Progenitor cell of endocrine pancreas (in vitro differentiated cells): Measurements from ENCODE around the gene NME3. TPM values are rescaled to one million over a fixed set of nuclear protein-coding genes. Genes with fewer than 3 reads are reported as not detected.
"Not testable (repeated sequence)": the region's sequence is repeated elsewhere in the genome, so short reads cannot be mapped to it uniquely, and the experiment has no call there.

Source experiments
- DNase-seq: peaks from one replicate; pipeline ENCODE4 v3.0.0; 2021; ENCODE audit warnings: low spot score; ENCODE audit not compliant: unreplicated experiment
- H3K27ac Mint-ChIP-seq: 2 replicates; pipeline ENCODE4 v1.8.0; 2021; ENCODE audit warnings: mild to moderate bottlenecking, moderate library complexity, mixed read lengths
- H3K27me3 Mint-ChIP-seq: 2 replicates; pipeline ENCODE4 v1.8.0; 2021; ENCODE audit warnings: mixed read lengths
- H3K36me3 Mint-ChIP-seq: 2 replicates; pipeline ENCODE4 v1.8.0; 2022; ENCODE audit warnings: mixed read lengths; ENCODE audit not compliant: insufficient read depth
- H3K4me1 Mint-ChIP-seq: 2 replicates; pipeline ENCODE4 v1.8.0; 2021; ENCODE audit warnings: low read depth, mixed read lengths
- H3K4me3 Mint-ChIP-seq: 2 replicates; pipeline ENCODE4 v1.8.0; 2021; ENCODE audit warnings: low read depth, mild to moderate bottlenecking, moderate library complexity, mixed read lengths
- H3K9me3 Mint-ChIP-seq: 2 replicates; pipeline ENCODE4 v1.8.0; 2021; ENCODE audit warnings: low read depth, mixed read lengths
- total RNA-seq: library from RNA; stranded (reverse); gene quantifications from 2 replicates; pipeline ENCODE4 v1.2.1, GENCODE V29; 2021
- TF ChIP-seq, protein P1 (sequence below): fragments of 200-600 bp; sonication (generic); IDR thresholded peaks from one replicate; pipeline ENCODE4 v1.5.0; 2021; ENCODE audit warnings: antibody characterized with exemption, mild to moderate bottlenecking; ENCODE audit not compliant: unreplicated experiment

NME3 gene
- total RNA-seq, 1 donor from 2014 or later: 34.4 TPM

DNA sequence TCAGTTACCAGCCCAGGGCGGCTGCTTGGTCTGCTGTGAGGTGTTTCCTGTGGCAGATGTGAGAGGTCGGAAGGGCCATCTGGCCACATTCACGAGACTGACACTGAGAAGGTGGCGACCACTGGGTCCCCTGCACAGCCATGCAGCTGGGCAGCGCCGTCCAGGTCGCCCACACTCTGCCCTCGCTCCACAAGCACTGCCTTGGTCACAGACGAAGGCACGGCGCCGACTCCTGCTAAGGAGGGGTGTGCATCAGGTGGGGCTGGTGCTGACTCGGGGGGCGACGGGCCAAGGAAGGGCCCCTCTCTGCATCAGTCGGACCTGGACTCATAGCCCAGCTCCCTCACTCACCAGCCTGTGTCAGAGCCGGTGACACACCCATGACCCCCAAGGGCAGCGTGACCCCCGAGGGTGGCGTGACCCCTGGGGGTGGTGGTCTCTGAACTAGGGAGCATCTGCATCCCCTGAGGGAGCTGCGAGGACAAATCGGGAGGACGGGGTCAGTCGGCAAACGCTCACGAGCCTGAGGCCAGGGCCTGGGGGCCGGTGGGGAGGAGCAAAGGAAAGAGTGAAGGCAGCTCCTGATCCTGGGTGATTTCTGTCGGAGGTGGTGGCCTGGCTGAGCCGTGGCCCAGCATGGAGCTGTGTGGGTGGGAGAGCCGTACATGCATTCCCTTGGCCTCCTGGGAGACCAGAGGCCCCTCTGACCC, 30.4 kb downstream of the NME3 start:
- no peaks in the 10 kb centered on the region for H3K36me3 Mint-ChIP-seq
- H3K27ac Mint-ChIP-seq: no peak overlapping the region
- TF ChIP-seq, protein P1, sequence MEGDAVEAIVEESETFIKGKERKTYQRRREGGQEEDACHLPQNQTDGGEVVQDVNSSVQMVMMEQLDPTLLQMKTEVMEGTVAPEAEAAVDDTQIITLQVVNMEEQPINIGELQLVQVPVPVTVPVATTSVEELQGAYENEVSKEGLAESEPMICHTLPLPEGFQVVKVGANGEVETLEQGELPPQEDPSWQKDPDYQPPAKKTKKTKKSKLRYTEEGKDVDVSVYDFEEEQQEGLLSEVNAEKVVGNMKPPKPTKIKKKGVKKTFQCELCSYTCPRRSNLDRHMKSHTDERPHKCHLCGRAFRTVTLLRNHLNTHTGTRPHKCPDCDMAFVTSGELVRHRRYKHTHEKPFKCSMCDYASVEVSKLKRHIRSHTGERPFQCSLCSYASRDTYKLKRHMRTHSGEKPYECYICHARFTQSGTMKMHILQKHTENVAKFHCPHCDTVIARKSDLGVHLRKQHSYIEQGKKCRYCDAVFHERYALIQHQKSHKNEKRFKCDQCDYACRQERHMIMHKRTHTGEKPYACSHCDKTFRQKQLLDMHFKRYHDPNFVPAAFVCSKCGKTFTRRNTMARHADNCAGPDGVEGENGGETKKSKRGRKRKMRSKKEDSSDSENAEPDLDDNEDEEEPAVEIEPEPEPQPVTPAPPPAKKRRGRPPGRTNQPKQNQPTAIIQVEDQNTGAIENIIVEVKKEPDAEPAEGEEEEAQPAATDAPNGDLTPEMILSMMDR: no peak
- no peaks in the 10 kb centered on the region for H3K9me3 Mint-ChIP-seq
- no peak for DNase-seq
- H3K27me3 Mint-ChIP-seq: no peaks in the 10 kb centered on the region
- H3K4me1 Mint-ChIP-seq: no peaks in the 10 kb centered on the region
- H3K4me3 Mint-ChIP-seq: no peak overlapping the region

DNA sequence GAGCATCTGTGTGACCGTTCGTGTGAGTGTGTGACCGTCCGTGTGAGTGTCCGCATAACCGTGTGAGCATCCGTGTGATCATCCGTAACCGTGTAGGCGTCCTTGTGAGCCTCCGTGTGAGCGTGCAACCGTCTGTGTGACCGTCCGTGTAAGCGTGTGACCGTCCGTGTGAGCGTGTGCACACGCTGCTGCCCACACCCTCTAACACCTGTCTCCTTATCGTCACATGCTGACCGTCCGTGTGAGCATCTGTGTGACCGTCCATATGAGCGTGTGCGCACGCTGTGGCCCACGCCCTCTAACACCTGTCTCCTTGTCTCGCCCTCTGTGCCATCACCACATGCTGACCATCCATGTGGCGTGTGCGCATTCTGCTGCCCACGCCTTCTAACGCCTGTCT, 31.1 kb downstream of the NME3 start:
- no peaks in the 10 kb centered on the region for H3K36me3 Mint-ChIP-seq
- TF ChIP-seq, protein P1: no peak
- no peak overlapping the region for H3K4me3 Mint-ChIP-seq
- H3K27me3 Mint-ChIP-seq: no peaks in the 10 kb centered on the region
- H3K27ac Mint-ChIP-seq: no peak overlapping the region
- no peak for DNase-seq
- no peaks in the 10 kb centered on the region for H3K4me1 Mint-ChIP-seq
- no peaks in the 10 kb centered on the region for H3K9me3 Mint-ChIP-seq

DNA sequence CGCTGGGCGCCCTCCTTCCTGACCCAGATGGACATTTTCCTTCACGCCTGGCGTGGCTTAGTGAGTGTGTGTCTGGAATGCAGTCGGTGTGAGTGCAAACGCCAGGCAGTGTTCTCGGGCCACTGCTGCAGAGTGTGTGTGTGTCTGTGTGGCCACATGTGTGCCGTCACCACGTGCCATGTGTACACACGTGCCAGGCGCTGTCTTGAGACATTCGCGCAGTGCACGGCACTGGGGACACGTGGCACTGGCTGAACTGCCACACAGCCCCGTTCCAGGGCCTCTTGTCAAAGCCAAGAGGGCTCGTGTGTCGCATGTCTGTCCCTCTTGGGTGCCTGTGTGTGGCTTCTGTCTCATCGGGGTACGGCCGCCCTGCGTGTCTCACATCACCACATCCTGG, 36.5 kb downstream of the NME3 start:
- Mint-ChIP-seq H3K4me1 (no peaks in the 10 kb centered on the region), H3K27me3 (no peaks in the 10 kb centered on the region), H3K4me3 (no peak overlapping the region), H3K36me3 (peaks cover 4% of the 10 kb centered on the region), H3K9me3 (no peaks in the 10 kb centered on the region), H3K27ac (peak overlapping the region; percentile 60)
- TF ChIP-seq, protein P1: no peak
- no peak for DNase-seq

DNA sequence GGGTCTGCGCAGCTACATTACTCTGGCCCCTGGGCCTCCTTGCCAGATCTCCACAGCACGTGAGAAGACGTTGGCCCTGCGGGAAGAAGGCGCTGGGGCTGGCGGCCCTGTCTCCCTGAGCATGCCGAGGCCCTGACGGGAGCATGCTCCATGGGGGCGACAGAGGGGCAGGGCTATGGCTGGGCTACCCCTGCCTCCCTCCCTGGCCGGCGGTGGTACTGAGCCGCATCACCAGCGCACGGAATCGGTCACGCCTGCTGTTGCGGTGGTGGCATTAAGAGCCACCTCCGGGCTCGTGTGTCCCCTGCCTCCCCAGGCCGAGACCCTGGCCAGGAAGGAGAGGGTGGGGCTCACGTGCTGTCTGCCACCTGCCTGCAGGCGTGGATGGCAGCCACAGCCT, 37.2 kb downstream of the NME3 start:
- H3K36me3 Mint-ChIP-seq: peaks cover 6% of the 10 kb centered on the region
- H3K4me3 Mint-ChIP-seq: no peak overlapping the region
- no peak overlapping the region for H3K27ac Mint-ChIP-seq
- no peaks in the 10 kb centered on the region for H3K27me3 Mint-ChIP-seq
- H3K9me3 Mint-ChIP-seq: no peaks in the 10 kb centered on the region
- no peak for DNase-seq
- TF ChIP-seq, protein P1: no peak
- no peaks in the 10 kb centered on the region for H3K4me1 Mint-ChIP-seq

DNA sequence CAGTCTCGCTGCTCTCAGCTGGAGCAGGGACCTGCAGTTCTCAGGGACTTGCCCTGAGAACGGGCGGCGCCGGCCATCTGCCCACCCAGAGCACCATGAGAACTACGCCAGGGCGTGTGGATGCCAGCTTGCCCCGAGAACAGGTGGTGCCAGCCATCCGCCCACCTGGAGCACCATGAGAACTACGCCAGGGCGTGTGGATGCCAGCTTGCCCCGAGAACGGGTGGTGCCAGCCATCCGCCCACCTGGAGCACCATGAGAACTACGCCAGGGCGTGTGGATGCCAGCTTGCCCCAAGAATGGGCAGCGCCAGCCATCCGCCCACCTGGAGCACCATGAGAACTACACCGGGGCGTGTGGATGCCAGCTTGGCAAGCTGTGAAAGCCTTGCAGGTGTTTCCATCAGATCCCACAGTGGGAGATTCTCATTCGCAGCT, 38.8 kb downstream of the NME3 start:
- H3K27me3 Mint-ChIP-seq, H3K4me1 Mint-ChIP-seq, H3K9me3 Mint-ChIP-seq, H3K36me3 Mint-ChIP-seq, H3K27ac Mint-ChIP-seq, H3K4me3 Mint-ChIP-seq, DNase-seq: not testable (repeated sequence)

DNA sequence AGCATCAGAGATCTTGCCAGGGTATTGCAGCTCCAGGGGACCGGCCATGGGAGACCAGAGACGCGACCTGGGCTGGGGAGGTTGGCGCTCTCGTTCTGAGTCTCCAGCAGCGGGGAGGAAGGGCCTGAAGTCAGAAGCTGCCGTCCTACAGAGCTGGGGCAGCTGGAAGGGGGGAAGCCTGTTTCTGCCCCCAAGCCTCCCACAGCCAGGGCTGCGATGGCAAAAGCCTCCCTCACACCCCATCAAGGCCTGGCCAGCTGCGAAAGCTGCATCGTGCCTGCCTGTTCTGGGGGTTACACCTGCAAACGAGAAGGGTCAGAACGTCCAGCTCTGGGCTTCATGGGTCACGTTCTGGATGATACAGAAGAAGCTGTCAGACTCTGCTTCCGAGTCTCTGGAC, 39.3 kb downstream of the NME3 start:
- H3K9me3 Mint-ChIP-seq: no peaks in the 10 kb centered on the region
- peaks cover 7% of the 10 kb centered on the region for H3K36me3 Mint-ChIP-seq
- H3K27ac Mint-ChIP-seq: peak overlapping the region; percentile 31
- DNase-seq: no peak
- no peaks in the 10 kb centered on the region for H3K4me1 Mint-ChIP-seq
- no peak overlapping the region for H3K4me3 Mint-ChIP-seq
- no peaks in the 10 kb centered on the region for H3K27me3 Mint-ChIP-seq
- TF ChIP-seq, protein P1: no peak
